ENCODE measurements around the gene RPS2. TPM values are rescaled to one million over a fixed set of nuclear protein-coding genes. Genes with fewer than 3 reads are reported as not detected.
"Not testable (repeated sequence)": the region's sequence is repeated elsewhere in the genome, so short reads cannot be mapped to it uniquely, and the experiment has no call there.

RPS2 gene
- total RNA-seq, 1 donor from 2014 or later: 1,574 TPM

GRCh38 chr16:1962161-1963153, 2.2 kb downstream of the RPS2 start:
- DNase-seq: not testable (repeated sequence)

DNA sequence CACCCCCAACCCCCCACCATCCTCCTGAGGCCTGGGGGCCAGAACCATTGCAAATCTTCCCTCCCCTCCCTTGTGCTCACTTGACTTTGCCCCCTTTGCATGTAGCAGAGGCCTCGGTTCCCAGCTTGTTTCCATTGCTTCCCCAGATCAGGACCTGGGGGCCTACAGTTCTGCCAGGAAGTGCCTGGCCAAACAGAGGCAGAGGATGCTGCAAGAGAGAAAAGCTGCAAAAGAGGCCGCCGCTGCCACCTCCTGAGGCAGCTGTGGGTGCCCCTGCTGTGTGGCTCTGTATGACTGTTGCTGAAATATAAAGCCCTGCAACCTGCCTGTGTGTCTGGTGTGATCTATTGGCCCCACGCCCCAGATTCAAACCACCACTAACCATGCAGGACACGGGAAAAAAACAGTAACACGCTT, 3.0 kb downstream of the RPS2 start:
- DNase-seq: no peak

GRCh38 chr16:1960665-1961630, 3.7 kb downstream of the RPS2 start:
- no peak for DNase-seq

DNA sequence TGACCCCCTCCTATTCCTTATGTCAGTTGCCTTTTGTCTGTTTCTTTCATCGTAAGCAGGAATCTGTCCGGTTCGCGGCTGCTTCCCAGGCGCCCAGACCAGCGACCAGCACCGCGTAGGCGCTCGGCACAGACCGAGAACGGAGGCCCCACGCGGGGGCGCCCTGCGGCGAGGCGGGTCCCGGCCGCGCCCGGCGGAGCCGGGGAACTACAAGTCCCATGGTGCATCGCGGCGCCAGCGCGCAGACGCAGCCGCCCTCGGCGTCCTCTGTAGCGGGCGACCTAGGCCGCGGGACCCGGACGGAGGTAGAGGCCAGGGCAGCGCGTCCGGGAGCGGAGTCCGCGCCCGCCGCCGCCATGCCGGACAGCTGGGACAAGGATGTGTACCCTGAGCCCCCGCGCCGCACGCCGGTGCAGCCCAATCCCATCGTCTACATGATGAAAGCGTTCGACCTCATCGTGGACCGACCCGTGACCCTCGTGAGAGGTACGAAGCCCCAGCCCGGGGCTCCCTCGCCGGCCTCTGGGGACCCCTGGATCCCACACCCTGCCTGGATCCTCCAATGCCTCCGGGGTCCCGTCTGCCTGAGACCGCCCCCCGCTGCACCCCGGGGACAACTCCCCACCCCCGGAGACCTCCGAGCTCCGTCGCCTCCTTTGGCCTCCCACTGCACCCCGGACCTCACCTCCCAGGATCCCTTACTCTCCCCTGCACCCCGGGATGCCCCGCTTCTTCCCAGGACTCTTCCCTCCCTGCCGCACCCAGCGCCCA, 5.2 kb downstream of the RPS2 start, which contains the start of gene NDUFB10:
NDUFB10 (plus strand) TSS at position 270 of the 771 bp plus-strand sequence; CDS start at position 357, 87 bp downstream.
- peak; percentile 87 for DNase-seq

DNA sequence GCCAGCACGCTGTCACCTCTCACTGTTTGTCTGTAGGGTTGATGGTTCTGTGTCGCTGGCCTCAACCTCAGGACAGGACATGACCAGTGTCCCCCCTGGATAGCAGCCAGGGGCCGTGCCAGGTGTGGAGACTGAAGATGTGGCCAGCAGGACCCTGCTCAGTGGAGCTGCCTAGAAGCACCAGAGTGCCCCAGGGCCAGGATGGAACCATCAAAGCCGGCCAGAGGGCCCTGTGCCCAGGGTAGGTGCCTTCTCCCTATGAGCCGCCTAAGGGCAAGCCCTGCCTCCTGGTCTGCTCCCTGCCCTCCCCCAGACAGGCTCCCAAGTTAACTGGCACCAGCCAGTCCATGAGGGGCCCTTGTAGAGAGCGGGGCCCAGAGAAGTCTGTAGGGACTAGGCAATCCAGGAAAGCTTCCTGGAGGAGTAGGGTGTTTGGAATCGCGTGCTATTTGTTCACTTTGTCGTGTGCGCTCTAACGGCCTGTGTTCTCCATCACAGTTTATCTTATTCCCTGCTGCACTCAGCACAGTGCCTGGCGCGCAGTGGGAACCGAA, 5.8 kb downstream of the RPS2 start:
- no peak for DNase-seq

- DNase-seq: not testable (repeated sequence)
Measured at GRCh38 chr16:1958143-1958491, 6.5 kb downstream of the RPS2 start.

GRCh38 chr16:1957434-1958142, 7.0 kb downstream of the RPS2 start:
- DNase-seq: not testable (repeated sequence)

DNA sequence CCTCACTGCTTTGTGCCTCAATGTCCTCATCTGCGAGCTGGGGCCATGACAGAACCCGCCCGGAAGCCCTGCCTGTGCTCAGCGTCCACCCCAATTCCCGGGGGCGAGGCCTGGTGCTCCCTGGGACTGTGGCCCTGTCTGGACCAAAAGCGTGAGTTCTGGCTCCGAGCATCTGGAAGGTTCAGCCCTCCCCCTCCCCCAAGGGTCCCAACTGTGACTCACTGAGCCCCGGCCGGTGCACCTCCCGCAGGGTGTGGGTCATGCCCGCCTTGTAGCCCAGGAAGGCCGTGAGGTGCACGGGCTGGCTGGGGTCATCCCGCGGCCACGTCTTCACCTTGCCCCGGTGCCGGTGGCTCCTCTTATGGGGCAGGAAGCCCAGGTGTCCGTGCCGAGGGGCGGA, 10.9 kb downstream of the RPS2 start:
- no peak for DNase-seq

- no peak for DNase-seq
Measured at GRCh38 chr16:1950559-1950958, 14.1 kb downstream of the RPS2 start.

GRCh38 chr16:1950047-1950446, 14.6 kb downstream of the RPS2 start:
- no peak for DNase-seq

DNA sequence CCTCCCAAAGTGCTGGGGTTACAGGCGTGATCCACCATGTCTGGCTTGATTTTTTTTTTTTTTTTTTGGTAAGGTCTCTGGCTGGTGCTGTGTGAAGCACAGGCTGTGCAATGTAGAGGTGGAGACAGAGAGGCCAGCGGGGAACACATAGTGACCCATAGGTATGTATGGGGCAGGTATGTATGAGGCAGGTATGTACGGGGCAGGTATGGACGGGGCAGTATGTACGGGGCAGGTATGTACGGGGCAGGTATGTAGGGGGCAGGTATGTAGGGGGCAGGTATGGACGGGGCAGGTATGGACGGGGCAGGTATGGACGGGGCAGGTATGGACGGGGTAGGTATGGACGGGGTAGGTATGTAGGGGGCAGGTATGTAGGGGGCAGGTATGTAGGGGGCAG, 15.1 kb downstream of the RPS2 start:
- DNase-seq: no peak

GRCh38 chr16:1947369-1947670, 17.3 kb downstream of the RPS2 start:
- no peak for DNase-seq

DNA sequence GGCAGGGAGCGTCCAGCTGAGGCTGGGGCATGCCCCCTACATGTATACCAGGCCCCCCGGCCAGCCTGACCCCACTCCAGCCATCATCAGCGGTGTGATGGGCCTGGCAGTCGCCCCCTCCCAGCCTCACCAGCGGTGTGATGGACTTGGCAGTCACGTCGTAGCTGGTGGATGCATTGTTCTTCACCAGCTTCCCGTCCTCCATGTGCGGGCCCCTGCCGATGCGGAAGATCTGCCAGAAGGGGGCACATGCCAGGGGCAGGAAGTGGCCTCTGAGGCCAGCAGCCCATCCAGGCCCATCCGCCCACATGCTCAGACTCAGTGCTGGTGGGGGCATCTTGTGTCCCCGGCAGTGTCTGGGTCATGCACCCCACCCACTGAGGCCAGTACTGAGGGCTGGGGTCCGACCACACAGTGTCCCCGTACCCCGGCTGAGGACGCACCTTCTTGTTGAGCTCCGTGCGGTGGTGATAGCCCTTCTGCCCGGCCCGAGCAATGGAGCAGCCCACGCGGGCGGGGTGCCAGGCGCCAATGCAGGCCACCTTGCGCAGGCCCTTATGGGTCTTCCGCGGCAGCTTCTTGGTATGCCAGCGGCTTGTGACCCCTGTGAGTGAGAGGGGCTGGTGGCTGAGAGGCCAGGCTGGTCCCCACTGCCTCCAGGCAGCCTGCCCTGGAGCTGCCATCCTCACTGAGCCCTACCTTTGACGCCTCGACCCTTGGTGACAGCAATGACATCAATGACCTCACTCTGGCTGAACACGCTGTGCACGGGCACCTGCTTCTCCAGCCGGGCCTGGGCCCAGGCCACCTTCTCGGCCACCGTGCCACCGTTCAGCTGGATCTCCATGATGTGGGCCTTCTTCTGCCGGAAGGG, 17.9 kb downstream of the RPS2 start:
- no peak for DNase-seq

- DNase-seq: no peak
Measured at GRCh38 chr16:1945559-1946391, 18.9 kb downstream of the RPS2 start.

DNA sequence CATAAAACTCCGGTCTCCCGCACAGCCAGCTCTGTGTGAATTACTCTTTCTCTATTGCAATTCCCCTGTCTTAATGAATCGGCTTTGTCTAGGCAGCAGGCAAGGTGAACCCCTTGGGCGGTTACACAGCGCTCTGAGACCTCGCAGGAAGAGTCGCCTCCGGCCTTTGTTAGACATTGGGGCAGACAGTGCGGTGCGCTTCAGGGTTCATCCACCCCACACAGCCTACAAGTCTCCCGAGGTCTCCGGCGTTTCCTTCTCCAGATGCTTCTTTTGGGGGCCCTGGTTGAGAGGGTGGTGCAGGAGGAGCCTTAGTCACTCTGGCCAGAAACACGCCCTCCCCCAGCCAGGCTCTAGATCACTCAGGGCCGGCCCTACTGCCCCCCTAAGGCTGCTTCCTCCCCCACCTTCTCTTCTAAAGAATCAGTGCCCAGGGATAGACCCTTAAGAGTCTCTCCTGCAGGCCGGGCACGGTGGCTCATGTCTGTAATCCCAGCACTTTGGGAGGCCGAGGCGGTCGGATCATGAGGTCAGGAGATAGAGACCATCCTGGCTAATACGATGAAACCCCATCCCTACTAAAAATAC, 19.9 kb downstream of the RPS2 start:
- DNase-seq: no peak

DNA sequence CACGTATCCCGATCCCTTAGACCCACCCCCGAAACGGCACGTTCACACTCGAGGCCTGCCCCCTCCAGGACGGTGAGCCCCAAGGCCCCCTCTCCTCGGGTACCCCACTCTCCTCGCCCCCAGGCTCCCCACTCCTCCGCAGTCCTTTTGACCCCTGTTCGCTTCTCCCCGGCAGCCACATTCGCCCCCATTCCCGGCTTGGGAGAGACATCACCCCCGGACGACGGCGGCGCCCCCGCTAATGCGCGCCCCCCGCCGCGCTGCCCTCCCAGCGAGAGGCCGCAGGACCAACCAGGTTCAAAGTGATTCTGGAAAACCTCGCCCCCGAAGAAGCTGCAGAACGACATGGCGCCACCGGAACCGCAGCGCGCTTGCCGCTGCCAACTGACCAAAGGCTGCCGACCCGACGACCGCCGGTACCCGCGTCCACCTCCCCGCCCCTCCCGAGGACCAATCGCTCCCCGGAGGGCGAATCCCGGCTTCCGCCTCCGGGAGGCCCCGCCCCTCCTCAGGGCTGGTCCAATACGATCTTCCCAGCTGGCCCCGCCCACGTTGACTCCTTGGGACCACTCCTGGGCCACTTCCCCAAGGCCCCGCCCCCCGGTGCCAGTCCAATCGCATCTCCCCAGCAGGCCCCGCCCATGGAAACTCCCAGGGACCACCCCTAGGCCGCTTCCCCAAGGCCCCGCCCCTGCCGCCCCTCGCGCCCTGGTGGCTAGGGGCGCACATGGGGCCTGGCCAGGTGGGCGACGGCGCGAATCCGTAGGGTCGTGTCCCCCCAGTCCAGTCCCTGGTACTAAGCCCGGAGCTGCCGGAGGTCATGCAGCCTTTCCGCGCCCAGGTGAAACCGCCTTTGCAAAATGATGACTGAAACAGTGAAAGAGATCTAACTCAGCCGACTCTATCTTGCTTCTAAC, 21.6 kb downstream of the RPS2 start, which contains the start of gene MSRB1:
MSRB1 (minus strand) TSS at position 390 of the 917 bp plus-strand sequence; CDS start at position 347, 43 bp downstream.
- peak; percentile 98 for DNase-seq

DNA sequence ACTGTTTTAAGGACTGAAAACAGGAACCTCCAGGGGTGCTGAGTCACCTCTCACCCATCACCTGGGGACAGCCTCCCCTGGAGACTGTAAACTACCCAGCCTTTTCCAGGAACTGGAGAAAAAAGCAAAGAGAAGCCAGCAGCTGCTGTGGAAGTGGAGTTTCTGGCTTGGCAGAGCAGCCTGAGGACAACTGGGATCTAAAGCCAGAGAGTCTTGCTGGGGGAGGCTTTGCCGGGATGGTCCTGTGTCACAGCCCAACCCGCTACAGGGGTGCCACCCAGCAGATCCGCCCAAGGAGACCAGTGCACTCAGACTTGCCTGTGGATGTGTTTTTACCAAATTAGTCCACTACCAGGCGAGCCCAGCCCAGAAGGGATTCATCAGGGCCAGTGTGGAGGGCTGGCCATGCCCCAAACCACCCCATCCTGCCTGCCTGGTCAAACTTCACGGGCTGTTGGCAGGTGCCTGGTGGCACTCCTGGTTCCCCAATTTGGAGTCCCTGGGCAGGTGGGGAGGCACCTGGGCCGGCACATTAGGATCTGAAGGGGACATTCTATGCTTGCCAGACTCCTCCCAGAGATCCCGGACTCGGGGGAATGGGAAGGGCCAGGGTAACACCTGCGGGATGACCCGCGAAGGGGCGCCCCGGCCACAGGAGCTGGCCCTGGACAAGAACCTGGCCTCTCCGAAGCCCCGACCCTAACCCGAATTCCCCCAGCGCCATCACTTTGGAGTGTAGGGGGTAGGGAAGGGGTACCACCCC, 22.4 kb downstream of the RPS2 start:
- no peak for DNase-seq
